Dedifferentiated amniotic fluid mesenchymal stem cell (primary cell): ENCODE data around the gene DRC3.
"Not testable (repeated sequence)": the region's sequence is repeated elsewhere in the genome, so short reads cannot be mapped to it uniquely, and the experiment has no call there.

Source experiments
- DNase-seq: peaks from one replicate; pipeline ENCODE4 v3.0.0-alpha.2; 2016; ENCODE audit errors: extremely low spot score

DRC3 gene, protein sequence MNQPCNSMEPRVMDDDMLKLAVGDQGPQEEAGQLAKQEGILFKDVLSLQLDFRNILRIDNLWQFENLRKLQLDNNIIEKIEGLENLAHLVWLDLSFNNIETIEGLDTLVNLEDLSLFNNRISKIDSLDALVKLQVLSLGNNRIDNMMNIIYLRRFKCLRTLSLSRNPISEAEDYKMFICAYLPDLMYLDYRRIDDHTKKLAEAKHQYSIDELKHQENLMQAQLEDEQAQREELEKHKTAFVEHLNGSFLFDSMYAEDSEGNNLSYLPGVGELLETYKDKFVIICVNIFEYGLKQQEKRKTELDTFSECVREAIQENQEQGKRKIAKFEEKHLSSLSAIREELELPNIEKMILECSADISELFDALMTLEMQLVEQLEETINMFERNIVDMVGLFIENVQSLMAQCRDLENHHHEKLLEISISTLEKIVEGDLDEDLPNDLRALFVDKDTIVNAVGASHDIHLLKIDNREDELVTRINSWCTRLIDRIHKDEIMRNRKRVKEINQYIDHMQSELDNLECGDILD

DNA sequence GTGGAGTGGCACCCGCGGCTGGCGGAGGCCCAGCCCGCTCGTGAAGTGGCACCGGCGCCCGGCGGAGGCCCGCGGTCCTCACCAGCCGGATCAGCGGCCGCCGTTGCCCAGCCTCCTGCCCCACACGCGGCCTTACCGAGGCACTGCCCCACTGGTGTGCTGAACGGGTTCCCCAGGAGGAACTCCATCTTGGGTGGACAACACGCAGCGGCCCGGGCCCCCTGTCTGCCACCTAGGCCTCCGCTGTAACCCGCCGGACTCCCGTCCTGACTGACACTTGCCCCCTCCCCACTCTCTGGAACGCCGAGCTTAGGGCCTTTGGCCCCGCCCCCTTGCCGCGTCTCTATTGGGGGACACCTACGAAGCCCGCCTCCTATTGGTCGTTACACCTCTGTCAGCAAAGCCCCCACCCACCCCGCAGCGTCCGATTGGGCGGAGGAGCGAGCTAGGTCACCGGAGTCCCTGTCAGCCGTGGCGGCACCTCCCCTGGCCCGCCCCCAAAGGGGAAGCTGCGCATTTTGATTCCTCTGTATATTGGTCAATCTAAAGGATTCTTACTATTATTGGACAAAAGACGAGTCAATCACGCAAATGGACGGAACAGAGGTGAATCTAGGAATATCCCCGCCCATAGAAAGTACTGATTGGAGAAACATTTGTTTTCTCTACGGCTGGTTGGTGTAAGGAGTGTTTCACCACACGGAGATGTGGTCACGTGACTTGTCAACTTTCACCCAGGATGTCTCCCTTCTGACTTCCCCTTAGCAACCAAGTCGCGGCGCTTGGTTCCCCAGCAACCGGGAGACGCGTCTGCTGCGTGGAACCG lies at the start of gene DRC3, which contains the start of gene TOM1L2:
DRC3 (plus strand) TSS at position 737 of the 826 bp plus-strand sequence. CDS start 4,737 bp downstream, outside the sequence.
TOM1L2 (minus strand) TSS at position 275 of the 826 bp plus-strand sequence; CDS start at position 188, 87 bp downstream.
- DNase-seq = peak; percentile 100

DNA sequence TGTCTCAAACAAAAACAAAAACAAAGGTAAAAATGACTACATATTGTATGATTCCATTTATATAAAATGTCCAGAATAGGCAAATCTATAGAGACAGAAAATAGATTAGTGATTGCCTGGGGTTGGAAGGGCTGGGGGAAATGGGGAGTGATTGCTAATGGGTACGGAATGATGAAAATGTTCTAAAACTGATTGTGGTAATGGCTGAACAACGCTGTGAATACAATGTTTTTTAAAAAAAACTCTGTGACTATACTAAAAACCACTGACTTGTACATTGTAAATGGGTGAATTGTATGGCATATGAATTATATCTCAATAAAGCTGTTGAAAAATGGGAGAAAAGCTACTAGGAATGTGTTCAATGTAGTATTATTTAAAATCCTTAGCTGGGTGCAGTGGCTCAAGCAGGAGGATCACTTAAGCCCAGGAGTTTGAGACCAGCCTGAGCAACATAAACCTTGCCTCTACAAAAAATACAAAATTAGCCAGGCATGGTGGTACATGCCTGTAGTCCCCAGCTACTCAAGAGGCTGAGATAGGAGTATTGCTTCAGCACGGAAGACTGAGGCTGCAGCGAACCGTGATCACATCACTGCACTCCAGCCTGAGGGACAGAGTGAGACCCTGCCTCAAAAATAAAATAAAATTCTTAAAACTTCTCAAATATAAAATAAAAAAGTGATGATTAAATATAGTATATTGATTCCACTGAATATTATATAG lies 48.4 kb upstream of the DRC3 start:
- DNase-seq = no peak

DNA sequence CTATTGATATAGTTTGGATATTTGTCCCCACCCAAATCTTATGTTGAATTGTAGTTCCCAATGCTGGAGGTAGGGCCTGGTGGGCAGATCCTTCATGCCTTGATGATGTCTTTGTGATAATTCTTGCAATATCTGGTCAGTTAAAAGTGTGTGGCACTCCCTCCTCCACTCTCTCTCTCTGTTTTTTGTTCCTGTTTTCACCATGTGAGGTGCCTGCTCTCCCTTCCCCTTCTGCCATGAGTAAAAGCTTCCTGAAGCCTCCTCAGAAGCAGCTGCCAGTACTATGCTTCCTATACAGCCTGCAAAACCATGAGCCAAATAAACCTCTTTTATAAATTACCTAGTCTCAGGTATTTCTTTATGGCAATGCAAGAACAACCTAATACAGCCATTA lies 47.8 kb upstream of the DRC3 start:
- DNase-seq = no peak

DNA sequence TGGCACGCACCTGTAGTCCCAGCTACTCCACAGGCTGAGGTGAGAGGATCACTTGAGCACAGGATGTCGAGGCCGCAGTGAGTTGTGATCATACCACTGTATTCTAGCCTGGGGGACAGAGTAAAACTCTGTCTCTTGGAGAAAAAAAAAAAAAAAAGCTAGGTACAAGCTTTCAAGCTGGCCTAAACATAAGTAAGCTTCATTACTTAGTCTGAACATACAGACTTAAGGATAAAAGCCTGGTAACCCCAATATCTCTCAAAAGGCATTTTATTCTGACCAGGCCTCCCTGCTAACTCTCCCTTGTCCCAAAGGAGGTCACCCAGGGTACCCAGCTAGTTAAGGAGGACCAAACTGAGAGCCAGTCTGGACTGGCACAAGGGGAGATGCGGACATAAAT lies 46.6 kb upstream of the DRC3 start:
- DNase-seq = no peak

DNA sequence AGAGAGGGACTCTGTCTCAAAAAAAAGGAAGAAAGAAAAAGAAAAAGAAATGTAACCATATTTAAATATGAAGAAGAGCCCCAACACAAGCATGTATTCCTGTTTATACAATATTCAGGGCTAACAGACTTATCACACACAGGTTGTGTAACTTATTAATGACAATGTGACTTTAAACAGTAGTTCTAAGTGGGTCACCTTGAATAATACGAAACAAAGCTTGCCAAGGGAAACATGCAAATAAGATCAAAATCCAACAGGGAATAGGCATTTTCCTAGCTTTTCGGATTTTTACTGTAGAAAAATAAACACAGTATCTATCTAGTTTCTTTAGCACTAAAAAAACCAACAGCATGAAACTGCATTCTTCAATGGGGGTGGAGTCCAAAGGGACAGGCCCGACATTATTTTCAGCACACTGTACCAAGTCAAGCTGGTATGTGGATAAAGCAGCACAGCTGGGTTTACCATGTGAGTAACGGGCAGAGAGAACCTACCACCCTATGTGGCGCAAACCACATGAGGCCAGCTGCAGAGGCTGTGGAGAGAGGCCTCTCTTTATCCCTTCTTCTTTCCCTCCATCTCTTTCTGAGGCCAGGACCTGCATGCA lies 45.7 kb upstream of the DRC3 start:
- DNase-seq = no peak

DNA sequence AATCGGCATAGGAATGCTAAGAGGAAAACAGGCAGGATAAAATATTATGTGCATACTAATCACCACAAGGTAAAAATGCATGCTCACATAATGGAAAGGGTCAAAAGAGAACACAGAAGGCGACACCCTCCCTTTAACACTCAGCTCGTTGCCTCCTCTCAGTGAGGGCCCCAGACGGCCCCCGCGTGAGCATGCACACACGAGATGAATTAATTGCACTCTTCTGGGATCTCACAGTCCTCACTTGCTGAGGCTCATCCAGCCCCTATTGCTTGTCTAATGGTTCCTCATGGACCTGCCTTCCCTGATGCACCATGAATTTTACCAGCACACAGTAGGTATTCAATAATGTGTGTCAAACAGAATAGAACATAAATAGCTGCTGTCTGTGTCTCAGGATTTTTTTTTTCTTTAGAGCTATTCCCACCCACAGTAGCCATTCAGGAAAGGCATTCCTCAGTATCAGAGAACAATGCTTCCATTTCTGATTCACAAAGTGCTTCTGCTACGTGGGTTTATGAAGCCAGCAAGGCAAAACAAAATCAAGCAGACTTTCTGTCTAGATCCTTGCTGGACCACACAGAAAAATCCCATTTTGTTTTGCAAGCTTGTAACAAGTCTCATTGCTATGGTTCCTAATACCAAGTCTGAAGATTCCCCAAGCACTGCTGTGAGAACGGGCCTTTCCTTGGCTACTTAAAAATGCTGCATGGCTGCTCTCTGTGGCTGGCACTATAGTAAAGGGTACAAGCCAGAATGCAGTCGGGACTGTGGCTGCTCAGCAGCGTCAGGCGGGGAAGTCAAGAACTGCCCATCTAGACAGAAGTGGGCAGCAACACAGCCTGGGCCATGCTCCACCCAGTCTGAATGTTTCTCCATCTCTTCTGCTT lies 44.0 kb upstream of the DRC3 start:
- DNase-seq = no peak

DNA sequence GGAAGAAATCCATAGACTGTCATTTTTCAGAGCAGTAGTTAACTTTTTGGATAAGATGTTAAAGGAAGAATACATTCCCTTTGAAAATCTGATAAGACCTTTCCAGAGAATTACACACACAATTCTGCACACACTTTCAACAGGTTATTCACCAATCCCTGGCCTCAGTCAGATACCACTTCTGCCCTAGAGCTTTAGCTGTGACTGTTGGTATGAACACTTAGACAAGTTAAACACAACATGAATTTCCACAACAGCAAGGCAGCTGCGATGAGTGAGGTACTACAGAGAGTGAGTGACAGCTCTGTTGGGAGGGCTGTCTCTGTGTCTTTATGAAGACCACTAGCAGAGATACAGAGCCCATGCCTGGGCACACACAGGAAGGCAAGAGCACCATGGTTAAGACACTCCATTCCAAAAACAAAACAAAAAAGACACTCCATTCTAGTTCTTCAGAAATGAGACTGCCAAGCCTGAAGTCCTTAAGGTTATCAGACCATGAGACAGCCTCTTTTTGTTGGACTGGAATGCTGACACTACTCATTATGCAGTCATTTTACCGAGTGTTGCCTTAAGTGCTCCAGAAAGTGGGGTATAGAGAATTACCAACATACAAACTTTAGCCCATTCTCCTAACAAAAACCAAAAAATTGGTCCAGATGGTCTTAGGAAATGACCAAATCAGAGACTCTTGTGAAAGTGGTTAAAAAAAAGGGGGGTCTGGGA lies 42.8 kb upstream of the DRC3 start:
- DNase-seq = no peak

DNA sequence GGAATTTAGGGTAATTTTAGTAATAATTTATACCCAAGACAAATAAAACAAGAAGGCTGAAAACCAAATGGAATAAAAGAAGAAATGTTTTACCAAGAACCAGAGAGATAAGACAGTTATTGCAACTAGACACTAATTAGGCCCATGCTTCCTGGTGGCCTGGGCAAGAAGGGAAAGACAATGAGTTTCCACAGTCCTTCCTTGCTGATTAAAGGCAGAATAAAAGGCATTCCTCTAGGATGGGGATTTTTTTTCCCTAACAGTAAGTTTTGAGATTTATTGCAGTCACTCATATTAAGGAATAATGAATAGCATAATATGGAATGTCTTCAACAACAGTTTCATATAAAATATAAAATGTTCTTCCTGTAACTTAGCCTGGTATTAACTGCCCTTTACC lies 42.0 kb upstream of the DRC3 start:
- no peak for DNase-seq

DNA sequence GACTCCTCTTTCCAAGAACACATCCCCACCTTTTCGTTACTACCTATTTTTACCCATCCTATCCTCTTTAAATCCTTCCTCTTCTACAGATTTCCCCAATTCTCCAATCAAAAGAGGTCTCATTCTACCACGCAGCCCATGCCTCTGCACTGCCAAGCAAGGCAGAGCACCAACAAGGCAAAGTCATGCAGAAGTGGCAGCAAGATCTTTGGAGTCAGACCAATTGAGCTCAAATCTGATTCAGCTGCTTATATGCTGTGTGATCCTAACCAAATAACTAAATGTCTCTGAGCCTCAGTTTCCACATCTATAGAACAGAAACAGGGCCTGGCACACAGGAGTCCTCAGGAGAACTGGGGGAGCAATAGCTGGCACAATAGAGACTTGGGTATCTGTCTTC lies 41.5 kb upstream of the DRC3 start:
- DNase-seq = no peak

DNA sequence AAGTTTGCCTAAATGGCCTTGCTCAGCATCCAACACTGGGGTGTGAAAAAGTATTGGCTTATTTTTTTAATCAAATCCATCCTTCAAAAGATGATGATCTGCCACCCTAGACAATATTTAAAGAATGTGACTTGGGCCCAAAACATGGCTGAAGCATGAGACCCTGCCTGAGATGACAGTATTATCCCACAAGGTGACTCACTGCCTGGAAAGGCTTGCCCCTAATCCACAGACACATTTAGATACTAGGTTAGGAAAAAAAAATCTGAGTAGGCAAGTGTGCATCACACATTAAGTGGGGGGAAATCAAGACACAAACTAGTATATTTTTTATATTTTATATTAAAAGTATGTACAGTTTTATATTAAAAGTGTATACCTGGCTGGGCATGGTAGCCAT lies 38.9 kb upstream of the DRC3 start:
- DNase-seq = no peak

DNA sequence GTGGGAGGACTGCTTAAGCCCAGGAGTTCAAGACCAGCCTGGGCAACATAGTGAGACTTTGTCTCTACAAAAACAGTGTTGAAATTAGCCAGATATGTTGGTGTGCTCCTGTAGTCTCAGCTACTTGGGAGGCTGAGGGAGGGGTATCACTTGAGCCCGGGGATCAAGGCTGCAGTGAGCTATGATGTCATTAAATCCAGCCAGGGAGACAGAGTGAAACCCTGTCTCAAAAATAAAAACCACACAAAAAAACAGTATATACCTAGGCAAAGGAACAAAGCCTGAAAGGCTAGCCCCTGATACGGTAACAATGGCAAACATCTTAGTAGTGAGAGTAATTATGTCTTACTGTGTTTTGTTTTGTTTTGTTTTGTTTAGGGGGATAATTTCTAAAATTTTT lies 38.4 kb upstream of the DRC3 start:
- DNase-seq = no peak

DNA sequence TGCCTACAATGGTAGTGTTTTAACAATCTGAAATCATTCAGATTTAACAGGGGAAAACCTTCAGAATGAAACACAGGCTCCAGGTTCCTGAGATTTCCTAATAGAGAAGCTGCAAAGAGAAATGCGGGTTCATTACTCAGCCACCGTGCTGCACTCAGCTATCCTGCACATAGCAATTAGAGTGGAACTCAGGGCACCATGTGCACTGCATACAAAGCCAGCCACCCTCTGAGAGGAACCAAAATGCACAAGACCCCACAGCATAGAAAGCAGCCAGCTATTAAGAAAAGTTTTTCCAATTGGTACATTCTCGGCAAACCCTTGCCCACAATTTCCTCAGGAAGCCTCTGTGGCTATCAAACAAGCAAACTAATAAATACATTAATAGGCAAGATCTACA lies 37.9 kb upstream of the DRC3 start:
- DNase-seq = no peak

DNA sequence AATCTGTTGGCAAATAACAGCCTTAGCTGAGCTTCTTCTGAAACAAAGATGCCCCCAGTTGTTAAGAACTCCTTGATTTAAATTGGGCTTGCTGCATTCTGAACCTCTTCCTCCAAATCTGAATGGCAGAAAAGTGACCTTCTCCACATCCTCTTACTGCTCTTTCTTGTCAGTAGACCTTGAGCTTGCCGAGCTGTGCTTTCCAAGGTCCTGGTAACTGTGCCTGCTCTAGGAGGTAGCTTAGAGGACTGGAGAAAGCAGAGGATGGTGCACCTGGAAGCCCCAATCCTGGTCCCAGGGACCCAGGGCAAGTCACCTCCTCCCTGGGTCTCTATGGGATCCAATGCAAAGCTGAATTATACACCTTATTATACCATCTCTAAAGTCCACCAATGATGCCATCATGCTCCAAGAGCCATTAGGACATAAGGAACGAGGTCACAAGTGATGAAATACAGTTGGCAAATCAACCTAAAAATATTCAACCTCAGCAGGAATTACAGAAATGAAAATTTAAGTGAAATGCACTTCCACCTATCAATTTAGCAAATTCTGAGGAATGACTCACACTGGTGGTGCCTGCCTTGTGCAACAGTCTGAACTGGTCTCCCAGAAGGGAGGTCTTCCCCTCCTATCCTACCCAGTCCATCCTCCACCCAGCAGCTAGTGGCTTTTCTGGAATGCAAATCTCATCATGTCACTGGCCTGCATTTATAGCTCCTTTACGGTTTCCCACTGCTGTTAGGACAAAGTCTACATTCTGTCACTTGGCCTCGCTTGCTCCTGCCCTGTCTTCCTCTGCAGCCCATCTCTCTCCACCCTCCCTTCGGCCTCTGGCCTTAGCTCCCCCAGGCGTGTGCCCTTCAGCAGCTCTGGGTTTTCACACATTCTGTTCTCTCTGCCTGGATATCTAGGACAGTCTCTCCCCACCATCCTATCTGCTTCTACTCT lies 37.1 kb upstream of the DRC3 start:
- DNase-seq = peak; percentile 82

DNA sequence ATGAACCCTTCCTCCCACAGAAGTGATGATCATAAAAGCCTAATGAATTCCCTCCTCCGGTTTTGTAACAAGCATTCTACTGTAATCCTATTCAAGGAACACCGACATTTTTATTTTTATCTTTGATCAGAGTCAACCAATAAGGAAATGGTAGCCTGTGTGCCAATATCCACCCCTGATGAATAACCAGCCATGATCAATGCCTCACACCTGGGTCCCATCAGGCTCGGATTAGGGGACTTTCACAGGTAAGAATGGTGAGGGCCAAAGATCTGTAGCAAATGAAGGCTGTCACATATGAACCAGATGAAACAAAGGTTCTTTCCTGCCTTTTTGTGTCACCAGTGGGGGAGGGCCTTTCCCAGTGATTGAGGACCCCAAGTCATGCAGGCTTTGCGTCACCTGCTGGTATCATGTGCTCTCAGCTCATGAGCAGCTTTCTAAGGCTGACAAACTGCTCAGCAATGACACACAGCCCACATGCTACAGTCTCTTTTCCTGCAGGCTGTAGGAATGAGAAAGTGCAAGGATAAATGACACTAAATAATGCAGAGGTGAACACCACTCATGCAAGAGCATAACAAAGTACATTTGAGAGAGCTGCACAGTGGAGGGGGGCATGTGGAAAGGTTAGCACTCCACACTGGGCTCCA lies 35.3 kb upstream of the DRC3 start:
- DNase-seq = no peak

DNA sequence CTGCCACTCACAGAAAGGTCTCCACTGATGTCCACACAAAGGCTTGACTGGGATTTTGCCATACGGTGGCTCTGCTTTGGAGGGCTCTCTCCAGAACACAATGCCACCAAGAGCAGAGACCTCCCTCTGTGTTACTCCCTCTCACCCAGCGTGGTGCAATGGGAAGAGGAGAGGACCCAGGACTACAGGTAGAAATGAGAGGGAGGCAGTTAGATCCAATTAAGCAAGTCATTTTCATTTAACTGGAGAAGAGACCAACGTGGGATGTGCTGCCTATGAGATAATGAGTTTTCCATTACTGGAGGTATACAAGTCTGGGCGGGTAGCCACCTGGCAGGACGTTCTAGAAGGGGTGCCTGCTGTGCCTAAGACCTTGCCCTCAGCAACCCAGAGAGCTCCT lies 34.7 kb upstream of the DRC3 start:
- no peak for DNase-seq

DNA sequence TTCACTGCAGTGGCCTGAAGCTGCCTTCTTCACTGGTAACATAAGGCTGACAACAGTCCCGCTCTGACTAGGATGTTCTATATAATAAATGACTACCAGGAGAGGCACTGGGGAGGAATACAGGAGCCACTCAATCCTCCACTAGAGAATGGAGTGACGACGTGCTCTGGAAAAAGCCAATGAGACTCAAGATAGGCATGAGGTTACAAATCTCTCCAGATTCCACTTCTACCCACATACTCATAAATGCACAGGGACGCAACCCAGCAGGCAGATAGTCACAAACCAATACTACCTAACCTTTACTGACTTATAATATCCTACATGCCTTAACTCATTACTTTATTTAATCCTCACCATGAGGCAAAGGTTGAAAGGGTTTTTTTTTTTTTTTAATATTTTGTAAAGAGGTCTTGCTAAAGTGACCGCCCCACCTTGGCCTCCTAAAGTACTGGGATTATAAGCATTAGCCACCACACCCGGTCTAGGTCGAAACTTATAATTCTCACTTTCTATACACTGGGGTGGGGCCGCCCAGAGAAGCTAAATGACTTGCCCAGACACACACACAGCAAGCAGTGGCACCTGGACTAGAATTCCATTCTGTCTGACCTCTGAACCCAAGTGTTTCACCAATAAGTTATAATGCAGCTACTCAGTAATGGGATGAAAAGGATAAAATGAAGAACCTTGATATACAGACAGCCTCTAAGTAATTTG lies 34.1 kb upstream of the DRC3 start:
- DNase-seq = no peak

DNA sequence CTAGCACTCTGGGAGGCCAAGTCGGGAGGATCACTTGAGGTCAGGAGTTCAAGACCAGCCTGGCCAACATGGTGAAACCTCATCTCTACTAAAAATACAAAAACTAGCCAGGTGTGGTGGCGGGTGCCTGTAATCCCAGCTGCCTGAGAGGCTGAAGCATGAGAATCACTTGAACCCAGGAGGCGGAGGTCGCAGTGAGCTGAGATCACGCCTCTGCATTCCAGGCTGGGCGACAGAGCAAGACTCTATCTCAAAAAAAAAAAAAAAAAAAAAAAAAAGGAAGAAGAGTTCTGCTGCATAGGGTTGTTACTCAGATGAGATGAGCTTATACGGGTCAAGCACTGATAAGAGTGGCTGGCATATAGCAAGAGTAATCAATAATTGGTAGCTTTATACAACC lies 32.7 kb upstream of the DRC3 start:
- not testable (repeated sequence) for DNase-seq
